Adipocyte (in vitro differentiated cells): ENCODE data around the gene C15orf39.

Experiments used
- DNase-seq: peaks from one replicate; pipeline ENCODE4 v3.0.0-alpha.2; 2015; ENCODE audit warnings: low read depth
- H3K27me3 ChIP-seq: replicated peaks from 2 replicates; pipeline ENCODE4 v1.7.0; 2013; ENCODE audit warnings: mild to moderate bottlenecking, low read length, moderate library complexity; ENCODE audit not compliant: control insufficient read depth, insufficient read depth
- H3K36me3 ChIP-seq: 2 replicates; pipeline ENCODE4 v1.7.0; 2013; ENCODE audit warnings: low read length, mild to moderate bottlenecking, moderate library complexity; ENCODE audit not compliant: control insufficient read depth, insufficient read depth, severe bottlenecking
- H3K4me1 ChIP-seq: 2 replicates; pipeline ENCODE4 v1.7.0; 2013; ENCODE audit warnings: mild to moderate bottlenecking, low read length, moderate library complexity; ENCODE audit not compliant: control insufficient read depth, insufficient read depth
- H3K4me3 ChIP-seq: 2 replicates; pipeline ENCODE4 v1.7.0; 2013; ENCODE audit warnings: mild to moderate bottlenecking, low read length, moderate library complexity
- H3K9ac ChIP-seq: 2 replicates; pipeline ENCODE4 v1.7.0; 2013; ENCODE audit warnings: mild to moderate bottlenecking, low read length, moderate library complexity
- H3K9me3 ChIP-seq: 2 replicates; pipeline ENCODE4 v1.7.0; 2013; ENCODE audit warnings: mild to moderate bottlenecking, low read length, moderate library complexity; ENCODE audit not compliant: control insufficient read depth

Gene C15orf39

DNA sequence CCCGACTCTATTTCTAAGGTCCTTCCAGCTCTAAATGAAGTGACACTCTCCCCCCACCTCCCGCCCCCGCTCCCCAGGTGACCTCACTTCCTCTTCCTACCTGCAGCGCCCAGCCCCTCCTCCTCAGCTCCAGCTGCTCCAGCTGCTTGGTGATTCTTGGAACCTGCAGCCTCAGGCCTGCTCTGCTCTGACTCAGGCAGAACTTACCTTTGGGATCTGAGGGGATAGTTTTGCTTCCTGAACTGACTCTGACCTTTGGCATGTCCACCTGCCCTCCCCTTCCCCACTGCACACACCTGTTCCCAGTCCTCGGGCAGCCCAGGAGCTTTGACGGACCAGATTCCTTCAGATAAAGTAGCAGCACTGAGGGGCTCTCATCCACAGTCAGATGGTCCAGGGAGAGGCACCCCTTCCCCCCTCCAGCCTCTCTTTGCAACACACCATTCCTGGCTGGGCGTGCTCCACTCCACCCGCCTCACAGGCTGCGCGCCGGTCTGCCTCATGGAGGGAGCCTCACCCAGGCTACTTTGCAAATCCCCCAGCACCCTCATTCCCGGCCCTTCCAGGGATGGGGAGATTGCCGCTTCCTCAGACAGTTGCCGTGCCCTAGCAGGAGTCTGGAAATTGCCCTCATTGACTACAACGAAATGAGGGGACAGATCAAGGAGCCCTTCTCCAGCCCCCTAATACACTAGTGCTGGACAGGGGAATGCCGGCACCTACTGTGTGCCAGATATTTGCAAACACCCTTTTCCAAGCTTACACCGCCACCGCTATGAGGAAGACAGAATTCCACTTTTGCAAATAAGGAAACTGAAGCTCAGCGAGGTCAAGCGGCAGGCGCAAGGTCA is 692 bp upstream of the C15orf39 start:
- Histone ChIP-seq H3K9ac (peak overlapping the region; percentile 82), H3K36me3 (peaks cover 2% of the 10 kb centered on the region)
- peak; percentile 22 for DNase-seq

GRCh38 chr15:75202251-75203016 is 752 bp downstream of the C15orf39 start:
- DNase-seq, result peak; percentile 89
- Histone ChIP-seq H3K36me3 (peaks cover 14% of the 10 kb centered on the region), H3K4me3 (peak overlapping the region; percentile 92), H3K4me1 (peaks cover 31% of the 10 kb centered on the region), H3K9me3 (no peaks in the 10 kb centered on the region), H3K9ac (peak overlapping the region; percentile 92), H3K27me3 (no peaks in the 10 kb centered on the region)

More for the DNA sequence above, 692 bp upstream of the C15orf39 start:
- Histone ChIP-seq H3K4me3 (peak overlapping the region; percentile 92), H3K27me3 (no peaks in the 10 kb centered on the region), H3K9me3 (no peaks in the 10 kb centered on the region), H3K4me1 (peaks cover 34% of the 10 kb centered on the region)

DNA sequence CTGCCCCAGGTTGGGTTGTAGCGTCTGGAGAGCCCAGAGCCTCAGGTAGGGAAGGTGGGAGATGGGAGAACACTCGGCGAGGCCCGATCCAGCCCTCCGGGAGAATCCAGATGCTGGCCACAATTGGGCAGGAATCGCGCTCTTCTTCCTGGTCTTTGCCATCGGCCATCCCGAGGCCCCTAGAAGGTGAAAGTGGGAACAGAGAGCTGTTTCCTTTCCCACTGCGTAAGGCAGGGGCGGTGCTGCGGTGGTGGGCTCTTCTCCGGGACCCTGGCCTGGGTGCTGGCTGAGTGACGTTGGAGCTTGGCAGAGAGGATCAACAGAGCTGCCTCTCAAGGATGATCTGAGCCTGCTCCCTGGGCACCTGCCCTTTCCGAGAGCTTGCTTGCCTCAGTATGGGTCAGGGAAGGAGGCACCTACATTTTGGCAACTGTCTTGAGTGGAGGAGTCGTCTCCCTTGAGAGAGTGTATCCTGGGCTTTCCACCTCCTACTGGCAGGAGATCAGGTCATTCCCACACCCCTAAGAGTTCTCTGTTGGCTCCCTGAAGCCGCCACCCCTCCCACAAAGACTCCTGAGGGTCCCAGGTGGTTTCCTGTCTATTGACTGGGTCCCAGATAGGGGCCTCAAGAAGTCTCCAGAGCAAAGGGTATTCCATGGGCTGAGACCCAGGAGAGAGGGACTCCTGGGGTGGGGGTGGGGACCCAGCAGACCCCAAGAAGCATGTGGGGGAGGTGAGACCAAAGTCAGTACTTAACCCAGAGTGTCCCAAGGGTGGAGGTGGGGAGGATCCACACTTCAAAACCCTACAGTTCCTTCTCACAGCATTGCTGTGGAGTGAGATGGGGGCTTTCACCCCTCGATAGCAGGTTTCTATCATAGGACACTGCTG is 1.6 kb downstream of the C15orf39 start:
- H3K4me3 ChIP-seq, result peak overlapping the region; percentile 92
- peak; percentile 45 for DNase-seq
- no peaks in the 10 kb centered on the region for H3K27me3 ChIP-seq
- H3K4me1 ChIP-seq, result peaks cover 31% of the 10 kb centered on the region
- peaks cover 22% of the 10 kb centered on the region for H3K36me3 ChIP-seq
- no peaks in the 10 kb centered on the region for H3K9me3 ChIP-seq
- peak overlapping the region; percentile 92 for H3K9ac ChIP-seq

- DNase-seq, result peak; percentile 11
- Histone ChIP-seq H3K4me1 (peaks cover 31% of the 10 kb centered on the region), H3K27me3 (no peaks in the 10 kb centered on the region), H3K9ac (peak overlapping the region; percentile 92), H3K36me3 (peaks cover 28% of the 10 kb centered on the region), H3K4me3 (peak overlapping the region; percentile 92), H3K9me3 (no peaks in the 10 kb centered on the region)
Measured at GRCh38 chr15:75203908-75204263, 2.2 kb downstream of the C15orf39 start.

- peak; percentile 97 for DNase-seq
Measured at GRCh38 chr15:75204340-75205063, 2.8 kb downstream of the C15orf39 start.

DNA sequence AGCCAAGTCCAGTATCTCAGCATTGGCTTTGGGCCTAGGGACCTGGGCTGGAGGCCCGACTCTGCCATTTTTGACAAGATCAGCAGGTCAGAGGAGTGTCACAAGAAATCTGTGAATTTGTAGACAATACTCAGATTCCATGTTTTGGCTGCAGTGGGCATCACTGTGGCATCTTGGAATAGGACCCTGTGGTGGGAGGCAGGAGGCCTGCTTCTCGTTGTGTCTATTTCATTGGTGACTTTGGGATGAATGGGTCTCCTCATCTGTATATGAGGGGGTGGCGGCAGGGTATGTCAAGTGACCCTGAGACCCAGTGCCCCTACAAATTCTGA is 3.3 kb downstream of the C15orf39 start:
- H3K9me3 ChIP-seq, result no peaks in the 10 kb centered on the region
- no peaks in the 10 kb centered on the region for H3K27me3 ChIP-seq
- peaks cover 40% of the 10 kb centered on the region for H3K36me3 ChIP-seq
- no peak for DNase-seq
- H3K9ac ChIP-seq, result no peak overlapping the region
- peaks cover 31% of the 10 kb centered on the region for H3K4me1 ChIP-seq
- no peak overlapping the region for H3K4me3 ChIP-seq

More at GRCh38 chr15:75204340-75205063, 2.8 kb downstream of the C15orf39 start:
- Histone ChIP-seq H3K27me3 (no peaks in the 10 kb centered on the region), H3K9ac (peak overlapping the region; percentile 92), H3K36me3 (peaks cover 35% of the 10 kb centered on the region), H3K4me1 (peaks cover 31% of the 10 kb centered on the region), H3K4me3 (peak overlapping the region; percentile 92), H3K9me3 (no peaks in the 10 kb centered on the region)

DNA sequence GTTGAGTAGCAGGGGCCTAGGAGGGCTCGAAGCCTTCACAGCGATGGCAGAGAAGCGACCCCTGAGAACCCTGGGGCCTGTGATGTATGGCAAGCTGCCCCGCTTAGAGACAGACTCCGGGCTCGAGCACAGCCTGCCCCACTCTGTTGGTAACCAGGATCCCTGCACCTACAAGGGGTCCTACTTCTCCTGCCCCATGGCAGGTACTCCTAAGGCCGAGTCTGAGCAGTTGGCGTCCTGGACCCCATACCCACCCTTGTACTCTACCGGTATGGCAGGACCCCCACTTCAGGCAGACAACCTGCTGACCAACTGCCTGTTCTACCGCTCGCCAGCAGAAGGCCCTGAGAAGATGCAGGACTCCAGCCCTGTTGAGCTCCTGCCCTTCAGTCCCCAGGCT is 4.3 kb downstream of the C15orf39 start:
- Histone ChIP-seq H3K4me1 (peaks cover 27% of the 10 kb centered on the region), H3K27me3 (no peaks in the 10 kb centered on the region), H3K9ac (no peak overlapping the region), H3K9me3 (no peaks in the 10 kb centered on the region), H3K36me3 (peaks cover 49% of the 10 kb centered on the region), H3K4me3 (no peak overlapping the region)
- no peak for DNase-seq

DNA sequence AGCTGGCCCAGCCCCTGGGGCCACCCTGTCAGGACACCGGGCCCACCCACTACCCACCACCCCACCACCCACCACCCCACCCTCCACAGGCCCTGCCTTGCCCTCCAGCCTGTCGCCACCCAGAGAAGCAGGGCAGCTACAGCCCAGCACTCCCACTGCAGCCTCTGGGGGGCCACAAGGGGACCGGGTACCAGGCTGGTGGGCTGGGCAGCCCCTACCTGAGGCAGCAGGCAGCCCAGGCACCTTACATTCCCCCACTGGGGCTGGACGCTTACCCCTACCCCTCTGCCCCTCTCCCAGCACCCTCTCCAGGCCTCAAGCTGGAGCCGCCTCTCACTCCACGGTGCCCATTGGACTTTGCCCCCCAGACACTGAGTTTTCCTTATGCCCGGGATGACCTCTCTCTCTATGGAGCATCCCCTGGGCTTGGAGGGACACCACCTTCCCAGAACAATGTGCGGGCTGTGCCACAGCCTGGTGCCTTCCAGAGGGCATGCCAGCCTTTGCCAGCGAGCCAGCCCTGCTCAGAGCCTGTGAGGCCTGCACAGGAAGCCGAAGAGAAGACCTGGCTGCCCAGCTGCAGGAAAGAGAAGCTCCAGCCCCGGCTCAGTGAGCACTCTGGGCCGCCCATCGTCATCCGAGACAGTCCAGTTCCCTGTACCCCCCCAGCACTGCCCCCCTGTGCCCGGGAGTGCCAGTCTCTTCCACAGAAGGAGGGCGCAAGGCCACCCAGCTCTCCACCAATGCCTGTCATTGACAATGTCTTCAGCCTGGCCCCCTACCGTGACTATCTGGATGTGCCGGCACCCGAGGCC is 5.3 kb downstream of the C15orf39 start:
- Histone ChIP-seq H3K36me3 (peaks cover 59% of the 10 kb centered on the region), H3K9ac (no peak overlapping the region), H3K4me3 (no peak overlapping the region), H3K9me3 (no peaks in the 10 kb centered on the region), H3K27me3 (no peaks in the 10 kb centered on the region), H3K4me1 (peaks cover 29% of the 10 kb centered on the region)
- DNase-seq, result no peak

GRCh38 chr15:75207618-75208500 is 6.2 kb downstream of the C15orf39 start:
- H3K9ac ChIP-seq, result no peak overlapping the region
- no peak for DNase-seq
- H3K27me3 ChIP-seq, result no peaks in the 10 kb centered on the region
- no peak overlapping the region for H3K4me3 ChIP-seq
- peaks cover 30% of the 10 kb centered on the region for H3K4me1 ChIP-seq
- H3K9me3 ChIP-seq, result no peaks in the 10 kb centered on the region
- peaks cover 67% of the 10 kb centered on the region for H3K36me3 ChIP-seq
